Renal pelvis (tissue), 4 donors: ENCODE data around the gene LCN12. TPM values are rescaled to one million over a fixed set of nuclear protein-coding genes. Genes with fewer than 3 reads are reported as not detected.
"Not testable (repeated sequence)": the region's sequence is repeated elsewhere in the genome, so short reads cannot be mapped to it uniquely, and the experiment has no call there.

Source experiments
- DNase-seq: peaks from one replicate; pipeline ENCODE4 v3.0.0-alpha.2; 2013
- polyA plus RNA-seq, 3 donors: library from polyadenylated mRNA; unstranded; fragments of 120-200 nt; gene quantifications; one replicate each; pipeline ENCODE4 v1.2.1, GENCODE V29; 2013; ENCODE audit not compliant: insufficient read length in 3 of 3

The LCN12 gene
- polyA plus RNA-seq, 3 donors, result 23.7 to 39.5 (median 37.3) TPM

DNA sequence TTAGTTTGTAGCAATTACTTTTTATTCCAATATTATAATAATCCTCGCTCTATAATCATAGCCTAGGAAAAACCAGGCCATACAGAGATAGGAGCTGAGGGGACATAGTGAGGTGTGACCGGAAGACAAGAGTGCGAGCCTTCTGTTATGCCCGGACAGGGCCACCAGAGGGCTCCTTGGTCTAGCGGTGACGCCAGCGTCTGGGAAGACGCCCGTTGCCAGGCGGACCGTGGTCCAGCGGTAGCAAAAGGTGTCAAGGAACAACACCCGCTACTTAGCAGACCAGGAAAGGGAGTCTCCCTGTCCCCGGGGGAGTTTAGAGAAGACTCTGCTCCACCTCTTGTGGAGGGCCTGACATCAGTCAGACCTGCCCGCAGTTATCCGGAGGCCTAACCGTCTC lies 52.2 kb downstream of the LCN12 start:
- DNase-seq, result not testable (repeated sequence)

Other genes with a start within 250 kb of the LCN12 start
- gene DIPK1B, start 239.7 kb upstream of the LCN12 start, polyA plus RNA-seq, result 10 to 100 TPM; 34.3 to 48.4 (median 48.0) TPM
- gene LCN10, start 209.3 kb upstream of the LCN12 start, polyA plus RNA-seq, result 1 to 10 TPM; 1.3 to 2.8 (median 2.4) TPM
- gene LCN6, start 203.7 kb upstream of the LCN12 start, polyA plus RNA-seq, result not detected
- under 1 TPM in 2 of 3 donors, not detected in 1; 0.06 to 0.25 TPM for gene LCN8, start 194.0 kb upstream of the LCN12 start, polyA plus RNA-seq
- under 1 TPM; 0.06 to 0.21 (median 0.15) TPM for gene LCN15, start 187.8 kb upstream of the LCN12 start, polyA plus RNA-seq
- 10 to 100 TPM; 77.3 to 83.8 (median 78.0) TPM for gene TMEM141, start 160.9 kb upstream of the LCN12 start, polyA plus RNA-seq
- 1 to 10 TPM; 5.7 to 7.6 (median 7.2) TPM for gene CCDC183, start 155.9 kb upstream of the LCN12 start, polyA plus RNA-seq
- 10 to 100 TPM; 66.7 to 81.4 (median 78.7) TPM for gene RABL6, start 144.3 kb upstream of the LCN12 start, polyA plus RNA-seq
- 1 to 10 TPM; 1.5 to 1.7 (median 1.6) TPM for gene AJM1, start 109.8 kb upstream of the LCN12 start, polyA plus RNA-seq
- gene PHPT1, start 102.9 kb upstream of the LCN12 start, polyA plus RNA-seq, result 100 to 1,000 TPM in 2 of 3 donors, 10 to 100 TPM in 1; 82.5 to 120 (median 115) TPM
- 10 to 100 TPM in 1 of 3 donors, 1 to 10 TPM in 2; 9.5 to 11.6 (median 10.0) TPM for gene MAMDC4, start 99.9 kb upstream of the LCN12 start, polyA plus RNA-seq
- 100 to 1,000 TPM; 342 to 449 (median 388) TPM for gene EDF1, start 86.0 kb upstream of the LCN12 start, polyA plus RNA-seq
- 10 to 100 TPM; 15.3 to 17.4 (median 16.4) TPM for gene TRAF2, start 65.8 kb upstream of the LCN12 start, polyA plus RNA-seq
- gene FBXW5, start 7.5 kb upstream of the LCN12 start, polyA plus RNA-seq, result 10 to 100 TPM; 48.7 to 65.9 (median 64.8) TPM
- 1 to 10 TPM in 2 of 3 donors, under 1 TPM in 1; 0.83 to 1.3 (median 1.2) TPM for gene C8G, start 7.0 kb upstream of the LCN12 start, polyA plus RNA-seq
- gene PTGDS, start 25.2 kb downstream of the LCN12 start, polyA plus RNA-seq, result 10 to 100 TPM; 52.6 to 87.9 (median 87.8) TPM
- under 1 TPM; 0.18 to 0.38 (median 0.36) TPM for gene LCNL1, start 30.7 kb downstream of the LCN12 start, polyA plus RNA-seq
- 10 to 100 TPM; 33.4 to 40.8 (median 40.4) TPM for gene PAXX, start 40.1 kb downstream of the LCN12 start, polyA plus RNA-seq
- gene CLIC3, start 44.3 kb downstream of the LCN12 start, polyA plus RNA-seq, result under 1 TPM; 0.29 to 0.57 (median 0.47) TPM
- 10 to 100 TPM; 56.6 to 68.7 (median 63.6) TPM for gene ABCA2, start 76.0 kb downstream of the LCN12 start, polyA plus RNA-seq
- gene FUT7, start 79.8 kb downstream of the LCN12 start, polyA plus RNA-seq, result under 1 TPM in 1 of 3 donors, not detected in 2; 0.18 TPM
- 10 to 100 TPM; 28.3 to 38.5 (median 32.0) TPM for gene NPDC1, start 93.9 kb downstream of the LCN12 start, polyA plus RNA-seq
- gene ENTPD2, start 101.8 kb downstream of the LCN12 start, polyA plus RNA-seq, result 1 to 10 TPM; 5.5 to 7.4 (median 7.3) TPM
- gene SAPCD2, start 118.3 kb downstream of the LCN12 start, polyA plus RNA-seq, result 10 to 100 TPM in 1 of 3 donors, 1 to 10 TPM in 2; 8.0 to 10.4 (median 10.0) TPM
- 1 to 10 TPM; 5.4 to 8.6 (median 6.3) TPM for gene UAP1L1, start 125.2 kb downstream of the LCN12 start, polyA plus RNA-seq
- 10 to 100 TPM; 56.7 to 71.5 (median 64.7) TPM for gene MAN1B1, start 134.7 kb downstream of the LCN12 start, polyA plus RNA-seq
- 10 to 100 TPM; 24.0 to 29.6 (median 27.7) TPM for gene DPP7, start 162.5 kb downstream of the LCN12 start, polyA plus RNA-seq
- under 1 TPM in 1 of 3 donors, not detected in 2; 0.36 TPM for gene GRIN1, start 186.9 kb downstream of the LCN12 start, polyA plus RNA-seq
- gene LRRC26, start 217.8 kb downstream of the LCN12 start, polyA plus RNA-seq, result under 1 TPM in 1 of 3 donors, not detected in 2; 0.34 TPM
- not detected for gene TMEM210, start 219.8 kb downstream of the LCN12 start, polyA plus RNA-seq
- gene ANAPC2, start 236.3 kb downstream of the LCN12 start, polyA plus RNA-seq, result 10 to 100 TPM; 46.2 to 55.9 (median 51.3) TPM
- gene SSNA1, start 236.4 kb downstream of the LCN12 start, polyA plus RNA-seq, result 10 to 100 TPM; 55.4 to 69.1 (median 65.3) TPM
- 10 to 100 TPM; 14.6 to 23.2 (median 22.0) TPM for gene TPRN, start 248.5 kb downstream of the LCN12 start, polyA plus RNA-seq